ENCODE results near the gene PTGFRN.
"Not testable (repeated sequence)": the region's sequence is repeated elsewhere in the genome, so short reads cannot be mapped to it uniquely, and the experiment has no call there.

The PTGFRN gene

GRCh38 chr1:116968724-116969123 lies 59.0 kb downstream of the PTGFRN start:
- no peak overlapping the region for H3K4me3 Mint-ChIP-seq

GRCh38 chr1:116971258-116971860 lies 61.6 kb downstream of the PTGFRN start:
- Mint-ChIP-seq H3K27ac (peak overlapping the region in 1 of 3 experiments; percentile 69), H3K4me3 (no peak overlapping the region), H3K4me1 (no peaks in the 10 kb centered on the region), H3K27me3 (ENCODE audit: low read depth) (no peaks in the 10 kb centered on the region), H3K36me3 (ENCODE audit: low read depth) (peaks cover 86% of the 10 kb centered on the region), H3K9me3 (peaks cover 26% of the 10 kb centered on the region)
- TF ChIP-seq CTCF (IDR thresholded peaks at IDR 0.05; ENCODE audit: unreplicated experiment in 3 of 3) = no peak

More at GRCh38 chr1:116968724-116969123, 59.0 kb downstream of the PTGFRN start:
- Mint-ChIP-seq H3K27me3 (ENCODE audit: low read depth) (no peaks in the 10 kb centered on the region), H3K4me1 (peaks cover 5% of the 10 kb centered on the region), H3K36me3 (ENCODE audit: low read depth) (peaks cover 65% of the 10 kb centered on the region), H3K9me3 (peaks cover 8% of the 10 kb centered on the region), H3K27ac (no peak overlapping the region)
- TF ChIP-seq CTCF (IDR thresholded peaks at IDR 0.05; ENCODE audit: unreplicated experiment in 3 of 3) = no peak

DNA sequence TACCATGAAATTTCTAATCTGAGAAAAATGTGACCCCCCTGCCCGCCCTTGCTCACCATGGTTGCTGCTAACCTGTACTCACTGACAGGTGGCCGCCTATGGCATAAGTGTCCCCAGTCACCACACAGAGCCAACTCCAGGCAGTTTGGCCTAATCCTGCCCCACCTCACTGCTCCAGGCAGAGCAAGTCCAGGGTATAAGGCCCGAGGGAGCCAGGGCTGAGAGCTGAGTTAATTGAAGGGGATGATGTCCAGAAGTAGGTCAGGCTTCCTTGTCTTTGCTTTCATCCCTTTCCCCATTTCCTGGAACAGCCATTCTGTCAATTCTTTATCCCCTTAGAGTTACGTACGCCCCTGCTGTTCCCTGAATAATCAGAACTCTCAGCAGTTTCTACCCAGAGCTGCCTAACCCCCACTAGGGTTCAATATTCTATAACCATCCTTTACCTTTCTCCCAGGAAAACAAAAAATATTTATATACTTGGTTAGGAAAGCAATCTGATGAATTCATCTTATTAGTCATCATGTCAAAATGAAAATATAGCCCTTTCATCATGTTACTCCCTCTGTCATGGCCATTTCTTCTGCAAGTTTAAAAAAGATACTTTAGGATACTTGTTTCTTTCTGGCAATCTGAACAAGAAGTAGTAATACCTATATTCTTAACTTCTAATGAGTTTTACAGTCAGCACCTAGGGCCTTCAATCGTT lies 62.4 kb downstream of the PTGFRN start:
- Mint-ChIP-seq H3K9me3 (peaks cover 29% of the 10 kb centered on the region), H3K27ac (peak overlapping the region in 2 of 3 experiments; percentile 49 to 69), H3K36me3 (ENCODE audit: low read depth) (peaks cover 87% of the 10 kb centered on the region), H3K4me3 (no peak overlapping the region), H3K27me3 (ENCODE audit: low read depth) (no peaks in the 10 kb centered on the region), H3K4me1 (no peaks in the 10 kb centered on the region)
- no peak for TF ChIP-seq CTCF (IDR thresholded peaks at IDR 0.05; ENCODE audit: unreplicated experiment in 3 of 3)

DNA sequence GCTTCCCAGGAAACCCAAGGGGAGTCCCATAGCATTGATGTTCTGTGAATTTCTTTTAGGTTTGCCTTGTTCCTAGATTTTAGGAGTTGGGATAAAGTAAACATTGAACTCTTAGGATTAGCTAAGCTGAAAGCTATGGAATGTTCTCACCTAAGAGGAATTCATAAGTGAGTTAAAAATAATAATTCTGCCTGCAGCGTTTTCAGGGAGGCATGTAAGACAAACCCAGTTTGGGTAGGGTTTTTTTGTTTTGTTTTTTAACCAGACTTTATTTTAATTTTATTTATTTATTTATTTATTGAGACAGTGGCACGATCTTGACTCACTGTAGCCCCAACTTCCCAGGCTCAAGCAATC lies 62.9 kb downstream of the PTGFRN start:
- no peak overlapping the region for H3K4me3 Mint-ChIP-seq
- H3K27me3 Mint-ChIP-seq (ENCODE audit: low read depth) = no peaks in the 10 kb centered on the region
- TF ChIP-seq CTCF (IDR thresholded peaks at IDR 0.05; ENCODE audit: unreplicated experiment in 3 of 3) = no peak
- no peak overlapping the region for H3K27ac Mint-ChIP-seq
- H3K36me3 Mint-ChIP-seq (ENCODE audit: low read depth) = peaks cover 87% of the 10 kb centered on the region
- peaks cover 35% of the 10 kb centered on the region for H3K9me3 Mint-ChIP-seq
- H3K4me1 Mint-ChIP-seq = no peaks in the 10 kb centered on the region

- peaks cover 67% of the 10 kb centered on the region for H3K36me3 Mint-ChIP-seq (ENCODE audit: low read depth)
- H3K27me3 Mint-ChIP-seq (ENCODE audit: low read depth); H3K27ac Mint-ChIP-seq; H3K4me3 Mint-ChIP-seq: not testable (repeated sequence)
- peaks cover 19% of the 10 kb centered on the region for H3K4me1 Mint-ChIP-seq
- H3K9me3 Mint-ChIP-seq = peaks cover 28% of the 10 kb centered on the region
Observed at GRCh38 chr1:116980309-116980708, 70.6 kb downstream of the PTGFRN start.

DNA sequence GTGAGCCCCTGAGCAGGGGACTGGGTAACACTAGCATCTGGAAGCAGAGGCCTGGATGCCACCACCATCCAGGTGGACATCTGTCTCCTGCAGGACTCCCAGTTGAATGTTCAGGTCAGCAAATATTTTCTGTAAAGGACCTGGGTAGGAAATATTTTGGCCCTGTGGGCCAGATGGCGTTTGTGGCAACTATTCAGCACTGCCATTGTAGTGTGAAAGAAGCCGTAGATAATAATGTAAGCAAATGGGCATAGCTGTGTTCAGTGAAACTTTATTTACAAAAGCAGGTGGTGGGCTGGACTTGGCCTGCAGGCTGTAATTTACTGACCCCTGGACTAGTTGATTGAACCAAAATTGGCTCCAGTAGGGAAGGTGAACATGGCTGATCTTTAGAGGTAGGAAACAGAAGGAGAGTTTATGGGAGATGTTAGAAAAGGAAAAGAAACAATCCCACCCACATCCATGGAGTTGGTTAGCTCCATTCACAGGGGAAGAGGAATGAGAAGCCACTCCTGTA lies 71.9 kb downstream of the PTGFRN start:
- H3K27ac Mint-ChIP-seq = peak overlapping the region in 2 of 3 experiments; percentile 38 to 42
- H3K4me3 Mint-ChIP-seq = no peak overlapping the region
- peaks cover 27% of the 10 kb centered on the region for H3K4me1 Mint-ChIP-seq
- H3K36me3 Mint-ChIP-seq (ENCODE audit: low read depth) = peaks cover 63% of the 10 kb centered on the region
- H3K9me3 Mint-ChIP-seq = peaks cover 17% of the 10 kb centered on the region
- no peaks in the 10 kb centered on the region for H3K27me3 Mint-ChIP-seq (ENCODE audit: low read depth)
- TF ChIP-seq CTCF (IDR thresholded peaks at IDR 0.05; ENCODE audit: unreplicated experiment in 3 of 3) = no peak
